HepG2 (cell line): ENCODE results near the gene RASA2. TPM values are rescaled to one million over a fixed set of nuclear protein-coding genes. Genes with fewer than 3 reads are reported as not detected.

Experiments used
- ATAC-seq: fragments of 200-7000 bp; cut with Tn5 transposase; 3 replicates; pipeline ENCODE4 v1.9.1; 2020; ENCODE audit warnings: mild to moderate bottlenecking, moderate library complexity
- BruUV-seq: library from RNA; stranded (reverse); fragments of 400-500 nt; replicated peaks from 2 replicates; lab custom pipeline; 2021; lab: Mats Ljungman, UMichigan
- CTCF ChIA-PET: fragments of 300-600 bp; formaldehyde crosslinking; extraction: SDS; loops from one replicate; lab custom pipeline; 2021; ENCODE audit warnings: low total read pairs, inconsistent platforms, low intra/inter-chr PET ratio; lab: Yijun Ruan, JAX
- POLR2A ChIA-PET: fragments of 350-600 bp; sonication (Branson Sonifier 250); formaldehyde crosslinking; loops from one replicate; lab custom pipeline; 2020; ENCODE audit warnings: antibody characterized with exemption, inconsistent platforms; lab: Yijun Ruan, JAX
- DNase-seq: peaks from one replicate; pipeline ENCODE4 v3.0.0-alpha.2; 2015; ENCODE audit warnings: low spot score
- FAIRE-seq: peaks from 3 replicates; lab custom pipeline; 2011; peaks lifted over from hg19 to GRCh38; lab: Jason Lieb, UNC
- H2AFZ ChIP-seq: one replicate; pipeline ENCODE4 v1.6.1; 2011; ENCODE audit warnings: low read length, inconsistent platforms
- H3K27ac ChIP-seq: fragments of 300-600 bp; 3 replicates; pipeline ENCODE4 v1.8.0; 2011; ENCODE audit warnings: mixed run types, mild to moderate bottlenecking, mixed read lengths, low read length, inconsistent platforms; ENCODE audit not compliant: insufficient read depth; ENCODE audit errors: extremely low read length
- H3K27me3 ChIP-seq, 2 experiments: fragments of 200-600 bp in 1 of 2; 2 replicates in 1 of 2; 3 replicates in 1 of 2; pipeline versions ENCODE4 v1.6.0 to v1.8.0; 2011; ENCODE audit warnings: low read length in 2 of 2, mild to moderate bottlenecking in 2 of 2, moderate library complexity in 2 of 2, inconsistent platforms in 1 of 2; ENCODE audit not compliant: insufficient read depth in 2 of 2, control insufficient read depth in 1 of 2
- H3K36me3 ChIP-seq, 2 experiments: fragments of 200-600 bp in 1 of 2; replicated peaks in 1 of 2; 2 replicates in 1 of 2; 3 replicates in 1 of 2; pipeline versions ENCODE4 v1.5.1 to v1.8.0; 2011; ENCODE audit warnings: low read length in 2 of 2, inconsistent platforms in 1 of 2; ENCODE audit not compliant: insufficient read depth in 2 of 2, control insufficient read depth in 1 of 2
- H3K4me1 ChIP-seq: 2 replicates; pipeline ENCODE4 v1.5.1; 2012; ENCODE audit warnings: low read length, inconsistent platforms; ENCODE audit not compliant: insufficient read depth
- H3K4me2 ChIP-seq: 2 replicates; pipeline ENCODE4 v1.6.0; 2011; ENCODE audit warnings: low read depth, low read length, inconsistent platforms
- H3K4me3 ChIP-seq, 3 experiments: fragments of 200-600 bp in 1 of 3; sonication (generic), shearing (Covaris generic) in 1 of 3; replicated peaks in 1 of 3; 2 replicates each; pipeline ENCODE4 v1.5.1; 2011 to 2016; ENCODE audit warnings: low read length in 3 of 3, inconsistent platforms in 2 of 3, low read depth in 2 of 3, mild to moderate bottlenecking in 2 of 3, control low read depth in 1 of 3, mixed read lengths in 1 of 3; ENCODE audit not compliant: insufficient read depth in 1 of 3
- H3K79me2 ChIP-seq: one replicate; pipeline ENCODE4 v1.6.1; 2011; ENCODE audit warnings: low read length, inconsistent platforms; ENCODE audit not compliant: insufficient read depth
- H3K9ac ChIP-seq: 2 replicates; pipeline ENCODE4 v1.6.0; 2011; ENCODE audit warnings: mild to moderate bottlenecking, low read depth, low read length, inconsistent platforms; ENCODE audit not compliant: insufficient read depth
- H3K9me3 ChIP-seq: 2 replicates; pipeline ENCODE4 v1.5.1; 2012; ENCODE audit warnings: mild to moderate bottlenecking, low read length
- H4K20me1 ChIP-seq: 2 replicates; pipeline ENCODE4 v1.6.0; 2011; ENCODE audit warnings: inconsistent platforms, mild to moderate bottlenecking, low read length, moderate library complexity; ENCODE audit not compliant: insufficient read depth
- ATF1 ChIP-seq: IDR thresholded peaks from 2 replicates; pipeline ENCODE4 v1.6.1; 2016; ENCODE audit warnings: mild to moderate bottlenecking, control low read depth
- CBX2 ChIP-seq, 2 experiments: fragments of 200-600 bp in 1 of 2; sonication (generic); formaldehyde crosslinking in 1 of 2; IDR thresholded peaks; 2 replicates each; pipeline versions ENCODE4 v1.7.0 to v1.8.1; 2018 to 2022; ENCODE audit warnings: low read depth in 2 of 2, low read length in 1 of 2, mild to moderate bottlenecking in 1 of 2, missing genetic modification reagents in 1 of 2
- CCAR2 ChIP-seq: fragments of 200-400 bp; formaldehyde crosslinking; optimal IDR thresholded peaks from 2 replicates; pipeline ENCODE3; 2018; ENCODE audit warnings: low read depth, mild to moderate bottlenecking, low read length, moderate library complexity
- EEA1 ChIP-seq: sonication (generic); formaldehyde crosslinking; IDR thresholded peaks from 2 replicates; pipeline ENCODE4 v1.5.1; 2020; ENCODE audit warnings: mild to moderate bottlenecking, missing genetic modification reagents, borderline replicate concordance
- GATA4 ChIP-seq: sonication (generic); IDR thresholded peaks from 2 replicates; pipeline ENCODE4 v1.6.1; 2016; ENCODE audit warnings: antibody characterized with exemption, low read depth, borderline replicate concordance
- SSRP1 ChIP-seq: IDR thresholded peaks from 2 replicates; pipeline ENCODE4 v1.6.1; 2016; ENCODE audit warnings: control low read depth
- ZBTB7B ChIP-seq: sonication (generic); formaldehyde crosslinking; IDR thresholded peaks from 2 replicates; pipeline ENCODE4 v1.4.0; 2020; ENCODE audit warnings: missing genetic modification reagents
- ZNF335 ChIP-seq: sonication (generic); formaldehyde crosslinking; IDR thresholded peaks from 2 replicates; pipeline ENCODE4 v1.4.0; 2020; ENCODE audit warnings: missing genetic modification reagents
- ZNF367 ChIP-seq: sonication (generic); formaldehyde crosslinking; IDR thresholded peaks from 2 replicates; pipeline ENCODE4 v1.4.0; 2020; ENCODE audit warnings: missing genetic modification reagents, borderline replicate concordance
- ZNF513 ChIP-seq: sonication (generic); formaldehyde crosslinking; conservative IDR thresholded peaks from 2 replicates; pipeline ENCODE4 v1.5.0; 2020; ENCODE audit warnings: missing genetic modification reagents
- ZSCAN30 ChIP-seq: sonication (generic); formaldehyde crosslinking; IDR thresholded peaks from 2 replicates; pipeline ENCODE4 v1.5.0; 2020; ENCODE audit warnings: mild to moderate bottlenecking, missing genetic modification reagents
- WGBS: methylation state at CpG from one replicate; pipeline ENCODE4 v1.1.6; 2017; ENCODE audit warnings: low lambda C conversion rate; 5-methylcytosine and 5-hydroxymethylcytosine counted together
- in situ Hi-C: cut with HindIII; loops from 2 replicates; pipeline ENCODE4 v1.10.0; 2017; ENCODE audit warnings: low pct_unique_long_range_greater_than_20kb; ENCODE audit not compliant: extremely low pct_ligation_motif_present
- intact Hi-C: fragments of 100-400 bp; cut with micrococcal nuclease; formaldehyde crosslinking; loops from one replicate; pipeline ENCODE4 v1.10.0; 2022; ENCODE audit not compliant: unreplicated experiment
- polyA plus RNA-seq, 8 experiments: library from polyadenylated mRNA; depleted of rRNA in 3 of 8; stranded (reverse) in 7 of 8; unstranded in 1 of 8; fragments of >200 nt; fragmentation: Illumina TruSeq in 4 of 8; extraction: Trizol in 4 of 8; gene quantifications; 2 replicates each; pipeline versions ENCODE4 v1.2.1 to v1.2.3, GENCODE V29; 2011 to 2016; ENCODE audit warnings: low read depth in 4 of 8, missing spikeins in 1 of 8, mixed read lengths in 1 of 8; ENCODE audit not compliant: insufficient read depth in 1 of 8
- total RNA-seq, 5 experiments: library from RNA; depleted of rRNA; stranded (reverse); fragments of >200 nt; fragmentation: Illumina TruSeq; extraction: Trizol; gene quantifications; 2 replicates each; pipeline ENCODE4 v1.2.3, GENCODE V29; 2016; ENCODE audit warnings: low read depth in 1 of 5

Gene RASA2
- total and polyA plus RNA-seq, 2 of the 13 experiments (the other 11 are each of a cell fraction or from before 2014, with no cell fraction given) = 5.4 to 8.5 TPM

DNA sequence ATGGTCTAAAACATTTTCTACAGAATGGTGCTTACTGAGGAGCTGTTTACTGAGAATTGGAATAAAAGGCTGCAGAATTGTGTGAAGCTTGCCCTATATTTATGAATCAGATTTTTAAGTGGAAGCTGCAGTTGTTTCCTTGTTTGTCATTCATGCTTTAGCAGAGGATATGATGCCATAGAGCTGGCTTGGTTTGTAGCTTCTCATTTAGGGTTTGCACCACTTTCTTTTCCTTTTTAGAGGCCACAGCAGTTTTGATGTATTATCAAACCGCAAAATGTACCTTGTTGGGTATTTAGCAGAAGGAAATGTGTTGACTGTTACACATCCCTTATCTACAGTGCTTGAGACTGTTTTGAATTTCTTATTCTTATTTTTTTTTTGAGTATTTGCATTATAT is 66.2 kb downstream of the RASA2 start:
- no peak for FAIRE-seq
- CTCF ChIA-PET = no interaction called here
- POLR2A ChIA-PET = no interaction called here
- no peak overlapping the region for H3K27ac ChIP-seq
- H3K4me3 ChIP-seq = no peak overlapping the region
- no peak for TF ChIP-seq SSRP1 (CRISPR knock-in tag)
- TF ChIP-seq CBX2 (IDR thresholded peaks at IDR 0.05; ENCODE audit: low read depth, low read length) = no peak
- no peak for TF ChIP-seq CBX2 (CRISPR knock-in tag; IDR thresholded peaks at IDR 0.05; ENCODE audit: low read depth)
- TF ChIP-seq ZBTB7B (CRISPR knock-in tag) = no peak
- TF ChIP-seq ZNF335 (CRISPR knock-in tag) = no peak
- TF ChIP-seq ATF1 = no peak
- TF ChIP-seq GATA4 = no peak
- TF ChIP-seq CCAR2 = no peak
- no peak for TF ChIP-seq ZNF513 (CRISPR knock-in tag)
- TF ChIP-seq ZSCAN30 (CRISPR knock-in tag) = no peak
- TF ChIP-seq EEA1 (CRISPR knock-in tag) = no peak
- no peak for TF ChIP-seq ZNF367 (CRISPR knock-in tag)
- H3K79me2 ChIP-seq = no peaks in the 10 kb centered on the region
- no peak for ATAC-seq
- no peaks in the 10 kb centered on the region for H3K27me3 ChIP-seq
- BruUV-seq = no TSS peak
- intact Hi-C loops = no loop called here
- no peak overlapping the region for H3K4me2 ChIP-seq
- no peaks in the 10 kb centered on the region for H4K20me1 ChIP-seq
- no peaks in the 10 kb centered on the region for H3K9me3 ChIP-seq
- in situ Hi-C loops = no loop called here
- peaks cover 10 to 21% of the 10 kb centered on the region in 2 experiments for H3K36me3 ChIP-seq
- DNase-seq = no peak
- H3K4me1 ChIP-seq = no peaks in the 10 kb centered on the region
- H2AFZ ChIP-seq = no peak overlapping the region
- H3K9ac ChIP-seq = no peak overlapping the region
- WGBS = 100% methylated on average over 1 of the region's 1 CpG
